Esophagus muscularis mucosa (tissue), 3 donors: Measurements from ENCODE around the gene TSTD1.
"Not testable (repeated sequence)": the region's sequence is repeated elsewhere in the genome, so short reads cannot be mapped to it uniquely, and the experiment has no call there.

Source experiments
- POLR2A ChIP-seq: fragments of 450-650 bp; IDR thresholded peaks from one replicate; pipeline ENCODE4 v1.6.1; 2017; ENCODE audit warnings: antibody characterized with exemption, moderate library complexity, mild to moderate bottlenecking, low read depth
- TF ChIP-seq, protein P1 (sequence below), 3 experiments: fragments of 200-600 bp in 2 of 3; fragments of 450-650 bp in 1 of 3; sonication (generic) in 2 of 3; IDR thresholded peaks; one replicate each; pipeline ENCODE4 v1.5.1; 2017 to 2019; ENCODE audit warnings: antibody characterized with exemption in 3 of 3, mild to moderate bottlenecking in 2 of 3, moderate library complexity in 1 of 3

DNA sequence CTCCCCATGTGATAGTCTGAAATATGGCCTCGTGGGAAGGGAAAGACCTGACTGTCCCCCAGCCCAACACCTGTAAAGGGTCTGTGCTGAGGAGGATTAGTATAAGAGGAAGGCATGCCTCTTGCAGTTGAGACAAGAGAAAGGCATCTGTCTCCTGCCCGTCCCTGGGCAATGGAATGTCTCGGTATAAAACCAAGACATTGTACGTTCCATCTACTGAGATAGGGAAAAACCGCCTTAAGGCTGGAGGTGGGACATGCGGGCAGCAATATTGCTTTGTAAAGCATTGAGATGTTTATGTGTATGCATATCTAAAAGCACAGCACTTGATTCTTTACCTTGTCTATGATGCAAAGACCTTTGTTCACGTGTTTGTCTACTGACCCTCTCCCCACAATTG lies 21.6 kb downstream of the TSTD1 start:
- TF ChIP-seq, protein P1, sequence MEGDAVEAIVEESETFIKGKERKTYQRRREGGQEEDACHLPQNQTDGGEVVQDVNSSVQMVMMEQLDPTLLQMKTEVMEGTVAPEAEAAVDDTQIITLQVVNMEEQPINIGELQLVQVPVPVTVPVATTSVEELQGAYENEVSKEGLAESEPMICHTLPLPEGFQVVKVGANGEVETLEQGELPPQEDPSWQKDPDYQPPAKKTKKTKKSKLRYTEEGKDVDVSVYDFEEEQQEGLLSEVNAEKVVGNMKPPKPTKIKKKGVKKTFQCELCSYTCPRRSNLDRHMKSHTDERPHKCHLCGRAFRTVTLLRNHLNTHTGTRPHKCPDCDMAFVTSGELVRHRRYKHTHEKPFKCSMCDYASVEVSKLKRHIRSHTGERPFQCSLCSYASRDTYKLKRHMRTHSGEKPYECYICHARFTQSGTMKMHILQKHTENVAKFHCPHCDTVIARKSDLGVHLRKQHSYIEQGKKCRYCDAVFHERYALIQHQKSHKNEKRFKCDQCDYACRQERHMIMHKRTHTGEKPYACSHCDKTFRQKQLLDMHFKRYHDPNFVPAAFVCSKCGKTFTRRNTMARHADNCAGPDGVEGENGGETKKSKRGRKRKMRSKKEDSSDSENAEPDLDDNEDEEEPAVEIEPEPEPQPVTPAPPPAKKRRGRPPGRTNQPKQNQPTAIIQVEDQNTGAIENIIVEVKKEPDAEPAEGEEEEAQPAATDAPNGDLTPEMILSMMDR (IDR thresholded peaks at IDR 0.05), result not testable (repeated sequence)
- not testable (repeated sequence) for TF ChIP-seq POLR2A
